ENCODE results near the gene LZTS2. TPM values are rescaled to one million over a fixed set of nuclear protein-coding genes. Genes with fewer than 3 reads are reported as not detected.

LZTS2 gene
- total and polyA plus RNA-seq, 2 of the 4 experiments (the other 2 are of a cell fraction), result 19.2 to 101 TPM

DNA sequence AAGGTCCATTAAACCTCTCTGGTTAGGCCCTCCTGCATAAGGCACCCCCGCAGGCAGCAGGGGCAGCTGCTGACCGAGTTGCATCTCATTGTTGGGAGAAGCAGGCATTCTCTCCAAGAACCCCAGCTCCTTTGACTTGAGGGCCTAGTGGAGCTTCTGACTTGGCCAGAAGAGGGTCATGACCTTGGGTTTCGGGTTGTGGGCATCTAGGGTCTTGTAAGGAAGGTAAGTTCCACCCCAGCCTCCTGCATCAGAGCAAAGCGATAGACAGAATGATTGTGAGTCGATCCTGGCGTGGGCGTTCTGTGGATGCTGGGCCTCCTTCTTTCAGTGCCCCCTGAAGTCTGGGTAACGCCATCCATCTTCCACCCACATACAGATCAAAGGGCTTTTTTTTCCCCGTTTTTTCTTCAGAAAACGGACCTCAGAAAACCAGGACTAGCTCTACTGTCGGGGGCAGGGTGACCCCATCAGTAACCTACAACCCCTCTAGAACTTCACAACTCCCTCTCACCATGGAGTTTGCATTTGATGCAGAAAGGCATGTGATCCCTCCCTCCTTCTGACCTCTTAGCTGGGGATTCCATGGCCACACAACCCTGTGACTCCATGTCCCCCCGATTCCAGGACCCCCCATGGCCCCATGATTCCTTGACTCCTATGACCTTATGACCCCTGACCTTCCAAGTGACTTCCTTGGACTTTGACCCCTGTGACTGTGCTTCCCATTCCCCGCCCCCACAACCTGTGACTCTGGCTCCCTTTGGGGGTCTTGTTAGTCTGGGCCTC is 27.3 kb upstream of the LZTS2 start:
- ChIA-PET POLR2A (ENCODE audit: unreplicated experiment) (no interaction called here), CTCF (no interaction called here)
- peaks cover 12% of the 10 kb centered on the region; the same call in 1 of the 2 replicates for H3K9me1 ChIP-seq (ENCODE audit: insufficient read depth, low read length)
- H3K14ac ChIP-seq (replicated peaks; ENCODE audit: low read depth, low read length), result no peak overlapping the region
- H3K9me3 ChIP-seq (ENCODE audit: control insufficient read depth, insufficient read depth, low read length), result no peaks in the 10 kb centered on the region
- no peak overlapping the region for H4K8ac ChIP-seq (ENCODE audit: low read depth in 2 of 2, low read length in 2 of 2)
- no peak overlapping the region for H3K4me3 ChIP-seq (ENCODE audit: insufficient read depth, low read depth, low read length)
- no peak for DNase-seq
- H2BK15ac ChIP-seq (ENCODE audit: low read depth, low read length), result no peak overlapping the region
- no peak overlapping the region for H3K27ac ChIP-seq (ENCODE audit: insufficient read depth, low read length)
- no peak overlapping the region for H3K18ac ChIP-seq (ENCODE audit: low read depth, low read length)
- no peak overlapping the region for H3K23ac ChIP-seq (ENCODE audit: low read depth, low read length)
- BruUV-seq (replicated peaks), result no TSS peak
- H2AFZ ChIP-seq (replicated peaks; ENCODE audit: low read length, poor library complexity), result no peak overlapping the region
- no peak overlapping the region for H2BK20ac ChIP-seq (ENCODE audit: low read depth, low read length)
- TF ChIP-seq FOS (IDR thresholded peaks at IDR 0.05; ENCODE audit: low read depth, low read length) (no peak), CHD1 (IDR thresholded peaks at IDR 0.05; ENCODE audit: low read depth, low read length) (no peak), MXI1 (IDR thresholded peaks at IDR 0.05; ENCODE audit: borderline replicate concordance, low read depth, low read length) (no peak), RCOR1 (IDR thresholded peaks at IDR 0.05; ENCODE audit: insufficient replicate concordance, low read length) (no peak), CEBPB (IDR thresholded peaks at IDR 0.05; ENCODE audit: low read depth, low read length) (no peak), RAD21 (IDR thresholded peaks at IDR 0.05; ENCODE audit: low read length) (no peak), BHLHE40 (IDR thresholded peaks at IDR 0.05; ENCODE audit: low read depth, low read length) (no peak), NFE2L2 (IDR thresholded peaks at IDR 0.05; ENCODE audit: low read depth, low read length) (no peak), SMC3 (IDR thresholded peaks at IDR 0.05; ENCODE audit: low read depth, low read length) (no peak), MAZ (IDR thresholded peaks at IDR 0.05; ENCODE audit: borderline replicate concordance, low read depth, low read length) (no peak), CTCF (conservative IDR thresholded peaks at IDR 0.05; ENCODE audit: low read depth, low read length) (no peak), RFX5 (IDR thresholded peaks at IDR 0.05; ENCODE audit: low read depth, low read length) (no peak), MAFK (IDR thresholded peaks at IDR 0.05; ENCODE audit: low read depth, low read length) (no peak)
- TF ChIP-seq, protein P1, sequence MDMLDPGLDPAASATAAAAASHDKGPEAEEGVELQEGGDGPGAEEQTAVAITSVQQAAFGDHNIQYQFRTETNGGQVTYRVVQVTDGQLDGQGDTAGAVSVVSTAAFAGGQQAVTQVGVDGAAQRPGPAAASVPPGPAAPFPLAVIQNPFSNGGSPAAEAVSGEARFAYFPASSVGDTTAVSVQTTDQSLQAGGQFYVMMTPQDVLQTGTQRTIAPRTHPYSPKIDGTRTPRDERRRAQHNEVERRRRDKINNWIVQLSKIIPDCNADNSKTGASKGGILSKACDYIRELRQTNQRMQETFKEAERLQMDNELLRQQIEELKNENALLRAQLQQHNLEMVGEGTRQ (IDR thresholded peaks at IDR 0.05; ENCODE audit: low read depth, low read length), result no peak
- no peak overlapping the region for H3K4ac ChIP-seq (ENCODE audit: low read depth, low read length)
- dilution Hi-C loops (cut with HindIII; ENCODE audit: low sequenced_read_pairs, unreplicated experiment), result no loop called here
- in situ Hi-C loops (cut with MboI; ENCODE audit: low sequenced_read_pairs), result no loop called here
- no peak overlapping the region for H3K4me2 ChIP-seq (ENCODE audit: low read depth, low read length)
- no peak overlapping the region for H3K9ac ChIP-seq (ENCODE audit: low read depth, low read length)
- no peak overlapping the region for H2AK5ac ChIP-seq (ENCODE audit: low read depth, low read length)
- H3K79me1 ChIP-seq (ENCODE audit: low read depth in 1 of 2, low read length in 2 of 2), result no peaks in the 10 kb centered on the region
- H2BK120ac ChIP-seq (ENCODE audit: low read depth, low read length), result no peak overlapping the region
- H3K4me1 ChIP-seq (ENCODE audit: control insufficient read depth, insufficient read depth, low read length), result peaks cover 6% of the 10 kb centered on the region
- H3K36me3 ChIP-seq (ENCODE audit: control insufficient read depth, insufficient read depth, low read length), result no peaks in the 10 kb centered on the region
- ATAC-seq (ENCODE audit: low read depth), result no peak
- no peak overlapping the region for H4K5ac ChIP-seq (ENCODE audit: low read depth, low read length)
- no peak overlapping the region for H3K56ac ChIP-seq (ENCODE audit: extremely low read depth, insufficient read depth, low read length)
- WGBS, 2 experiments (ENCODE audit: extremely low coverage in 2 of 2, insufficient read length in 1 of 2), result 45% methylated on average over 4 of the region's 13 CpGs; no CpG with 5 or more reads in 1 of the 2 experiments
- H2AK9ac ChIP-seq (replicated peaks; ENCODE audit: low read depth, low read length, poor library complexity), result peak overlapping the region; percentile 24
- no peaks in the 10 kb centered on the region for H3K27me3 ChIP-seq (ENCODE audit: control insufficient read depth, insufficient read depth, low read length)
- intact Hi-C loops (cut with micrococcal nuclease), result no loop called here
- H4K20me1 ChIP-seq (ENCODE audit: insufficient read depth, low read length), result no peaks in the 10 kb centered on the region; the same call in 1 of the 2 replicates
- no peak overlapping the region for H4K91ac ChIP-seq (ENCODE audit: insufficient read depth, low read depth, low read length)
- no peak overlapping the region for H2BK5ac ChIP-seq (ENCODE audit: low read depth, low read length, poor library complexity, severe bottlenecking)

Data from IMR-90 (cell line).